Caco-2 (cell line): ENCODE measurements around the gene NUMB. TPM values are rescaled to one million over a fixed set of nuclear protein-coding genes. Genes with fewer than 3 reads are reported as not detected.
"Not testable (repeated sequence)": the region's sequence is repeated elsewhere in the genome, so short reads cannot be mapped to it uniquely, and the experiment has no call there.

ENCODE experiments used
- BruUV-seq: library from RNA; stranded (reverse); fragments of 400-500 nt; replicated peaks from 2 replicates; lab custom pipeline; 2021; lab: Mats Ljungman, UMichigan
- CTCF ChIA-PET: fragments of 300-600 bp; sonication (Branson Sonifier 250); formaldehyde crosslinking; loops from one replicate; lab custom pipeline; 2022; ENCODE audit warnings: antibody characterized with exemption; lab: Charles Lee
- POLR2A ChIA-PET: fragments of 300-600 bp; sonication (Branson Sonifier 250); formaldehyde crosslinking; loops from one replicate; lab custom pipeline; 2022; ENCODE audit warnings: antibody characterized with exemption; lab: Charles Lee
- DNase-seq, 2 experiments: peaks; one replicate each; pipeline versions ENCODE4 v3.0.0 to v3.0.0-alpha.2; 2020 to 2022
- H3K27me3 ChIP-seq: replicated peaks from 2 replicates; pipeline ENCODE4 v1.6.0; 2011; ENCODE audit warnings: low read length; ENCODE audit not compliant: control insufficient read depth, insufficient read depth
- H3K36me3 ChIP-seq: 2 replicates; pipeline ENCODE4 v1.5.1; 2011; ENCODE audit warnings: low read length; ENCODE audit not compliant: control insufficient read depth, insufficient read depth
- H3K4me1 ChIP-seq: fragments of 250-450 bp; sonication (Bioruptor Pico); 2 replicates; pipeline ENCODE4 v1.5.1; 2020; ENCODE audit warnings: mild to moderate bottlenecking
- H3K4me3 ChIP-seq: 2 replicates; pipeline ENCODE4 v1.5.1; 2011; ENCODE audit warnings: low read depth, mild to moderate bottlenecking, control low read depth, low read length
- H3K9me3 ChIP-seq: fragments of 250-450 bp; sonication (Bioruptor Pico); 2 replicates; pipeline ENCODE4 v1.5.1; 2020; ENCODE audit warnings: mild to moderate bottlenecking, moderate library complexity
- H3K27ac Mint-ChIP-seq: one replicate; pipeline ENCODE4 v1.8.0; 2022; ENCODE audit warnings: mixed read lengths; ENCODE audit not compliant: unreplicated experiment
- H3K27me3 Mint-ChIP-seq: one replicate; pipeline ENCODE4 v1.8.0; 2022; ENCODE audit warnings: mixed read lengths; ENCODE audit not compliant: insufficient read depth, unreplicated experiment
- H3K36me3 Mint-ChIP-seq: one replicate; pipeline ENCODE4 v1.8.0; 2022; ENCODE audit warnings: mild to moderate bottlenecking, mixed read lengths; ENCODE audit not compliant: insufficient read depth, unreplicated experiment
- H3K4me1 Mint-ChIP-seq: one replicate; pipeline ENCODE4 v1.8.0; 2022; ENCODE audit warnings: low read depth, mixed read lengths; ENCODE audit not compliant: unreplicated experiment
- H3K4me3 Mint-ChIP-seq: one replicate; pipeline ENCODE4 v1.8.0; 2022; ENCODE audit warnings: mild to moderate bottlenecking, moderate library complexity, mixed read lengths; ENCODE audit not compliant: unreplicated experiment
- H3K9me3 Mint-ChIP-seq: one replicate; pipeline ENCODE4 v1.8.0; 2022; ENCODE audit warnings: mixed read lengths; ENCODE audit not compliant: unreplicated experiment
- intact Hi-C: fragments of 100-400 bp; cut with micrococcal nuclease; formaldehyde crosslinking; loops from one replicate; pipeline ENCODE4 v1.10.0; 2022; ENCODE audit not compliant: unreplicated experiment
- total RNA-seq: library from RNA; stranded (reverse); gene quantifications from 2 replicates; pipeline ENCODE4 v1.2.3, GENCODE V29; 2022
- TF ChIP-seq, protein P1 (sequence below), 2 experiments: fragments of 200-600 bp in 1 of 2; IDR thresholded peaks; 1 replicate in 1 of 2; 2 replicates in 1 of 2; pipeline versions ENCODE4 v1.5.1 to v1.8.0; 2011 to 2022; ENCODE audit warnings: antibody characterized with exemption in 1 of 2, control low read depth in 1 of 2, inconsistent platforms in 1 of 2, low read depth in 1 of 2, low read length in 1 of 2, mild to moderate bottlenecking in 1 of 2, moderate library complexity in 1 of 2; ENCODE audit not compliant: insufficient read depth in 1 of 2, severe bottlenecking in 1 of 2, unreplicated experiment in 1 of 2

Gene NUMB
- total RNA-seq, 1 experiment from 2014 or later: 67.6 TPM

DNA sequence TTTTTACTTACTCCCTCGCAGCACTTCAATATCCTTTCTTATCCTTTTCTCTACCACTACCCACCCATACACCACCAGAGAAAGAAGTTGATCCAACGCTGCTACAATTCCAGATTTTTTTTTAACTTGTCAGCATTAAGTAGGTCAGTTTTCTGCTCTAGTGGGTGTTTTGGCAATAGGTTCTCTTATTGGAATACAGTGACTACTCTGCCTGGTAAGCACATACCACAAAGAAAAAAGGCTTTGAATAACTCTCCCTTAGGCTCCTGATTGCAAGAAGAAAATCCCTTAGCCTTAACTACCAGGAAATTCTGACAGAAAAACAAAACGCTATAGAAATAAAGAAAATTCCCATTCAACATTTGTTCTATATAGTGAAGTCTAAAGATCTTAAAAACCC is 72.0 kb downstream of the NUMB start:
- Mint-ChIP-seq H3K4me1 (no peaks in the 10 kb centered on the region), H3K27me3 (no peaks in the 10 kb centered on the region), H3K9me3 (peaks cover 8% of the 10 kb centered on the region), H3K36me3 (peaks cover 13% of the 10 kb centered on the region), H3K27ac (no peak overlapping the region), H3K4me3 (no peak overlapping the region)
- no TSS peak for BruUV-seq
- H3K4me1 ChIP-seq: no peaks in the 10 kb centered on the region
- H3K36me3 ChIP-seq: no peaks in the 10 kb centered on the region
- ChIA-PET CTCF (no interaction called here), POLR2A (no interaction called here)
- DNase-seq: no peak
- TF ChIP-seq, protein P1, sequence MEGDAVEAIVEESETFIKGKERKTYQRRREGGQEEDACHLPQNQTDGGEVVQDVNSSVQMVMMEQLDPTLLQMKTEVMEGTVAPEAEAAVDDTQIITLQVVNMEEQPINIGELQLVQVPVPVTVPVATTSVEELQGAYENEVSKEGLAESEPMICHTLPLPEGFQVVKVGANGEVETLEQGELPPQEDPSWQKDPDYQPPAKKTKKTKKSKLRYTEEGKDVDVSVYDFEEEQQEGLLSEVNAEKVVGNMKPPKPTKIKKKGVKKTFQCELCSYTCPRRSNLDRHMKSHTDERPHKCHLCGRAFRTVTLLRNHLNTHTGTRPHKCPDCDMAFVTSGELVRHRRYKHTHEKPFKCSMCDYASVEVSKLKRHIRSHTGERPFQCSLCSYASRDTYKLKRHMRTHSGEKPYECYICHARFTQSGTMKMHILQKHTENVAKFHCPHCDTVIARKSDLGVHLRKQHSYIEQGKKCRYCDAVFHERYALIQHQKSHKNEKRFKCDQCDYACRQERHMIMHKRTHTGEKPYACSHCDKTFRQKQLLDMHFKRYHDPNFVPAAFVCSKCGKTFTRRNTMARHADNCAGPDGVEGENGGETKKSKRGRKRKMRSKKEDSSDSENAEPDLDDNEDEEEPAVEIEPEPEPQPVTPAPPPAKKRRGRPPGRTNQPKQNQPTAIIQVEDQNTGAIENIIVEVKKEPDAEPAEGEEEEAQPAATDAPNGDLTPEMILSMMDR (IDR thresholded peaks at IDR 0.05; ENCODE audit: insufficient read depth in 1 of 2, low read depth in 1 of 2, low read length in 1 of 2, severe bottlenecking in 1 of 2, unreplicated experiment in 1 of 2): no peak
- no peaks in the 10 kb centered on the region for H3K9me3 ChIP-seq
- no peaks in the 10 kb centered on the region for H3K27me3 ChIP-seq
- H3K4me3 ChIP-seq: no peak overlapping the region
- intact Hi-C loops: no loop called here

DNA sequence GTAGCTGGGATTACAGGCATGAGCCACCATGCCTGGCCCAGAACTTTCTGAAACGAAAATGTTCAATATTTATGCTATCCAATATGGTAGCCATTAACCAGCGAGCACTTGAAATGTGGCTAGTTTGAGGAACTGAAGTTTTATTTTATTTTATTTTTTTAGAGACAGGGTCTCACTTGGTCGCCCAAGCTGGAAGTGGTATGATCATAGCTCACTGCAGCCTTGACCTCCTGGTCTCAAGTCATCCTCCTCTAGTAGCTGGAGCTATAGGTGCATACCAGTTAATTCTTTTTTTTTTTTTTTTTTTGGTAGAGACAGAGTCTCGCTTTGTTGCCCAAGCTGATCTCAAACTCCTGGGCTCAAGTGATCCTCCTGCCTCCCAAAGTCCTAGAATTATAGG is 73.3 kb downstream of the NUMB start:
- H3K27ac Mint-ChIP-seq, H3K4me3 Mint-ChIP-seq, H3K36me3 ChIP-seq, DNase-seq, BruUV-seq, H3K9me3 Mint-ChIP-seq, H3K4me1 Mint-ChIP-seq, intact Hi-C loops, H3K4me3 ChIP-seq, POLR2A ChIA-PET, H3K27me3 ChIP-seq, H3K4me1 ChIP-seq, H3K9me3 ChIP-seq, H3K27me3 Mint-ChIP-seq: not testable (repeated sequence)
- H3K36me3 Mint-ChIP-seq: peaks cover 13% of the 10 kb centered on the region
- CTCF ChIA-PET: interaction anchor here (0.7 kb wide), 1 partner anchor 870 kb away, joined by 3 read pairs; no protein-coding TSS in a partner anchor

- Histone ChIP-seq H3K4me3 (no peak overlapping the region), H3K9me3 (no peaks in the 10 kb centered on the region), H3K36me3 (no peaks in the 10 kb centered on the region), H3K4me1 (no peaks in the 10 kb centered on the region), H3K27me3 (no peaks in the 10 kb centered on the region)
- no TSS peak for BruUV-seq
- intact Hi-C loops: no loop called here
- Mint-ChIP-seq H3K27me3 (no peaks in the 10 kb centered on the region), H3K36me3 (peaks cover 13% of the 10 kb centered on the region), H3K4me1 (peaks cover 9% of the 10 kb centered on the region), H3K9me3 (peaks cover 8% of the 10 kb centered on the region), H3K4me3 (no peak overlapping the region), H3K27ac (no peak overlapping the region)
- ChIA-PET CTCF (no interaction called here), POLR2A (no interaction called here)
- TF ChIP-seq, protein P1 (IDR thresholded peaks at IDR 0.05; ENCODE audit: insufficient read depth in 1 of 2, low read depth in 1 of 2, low read length in 1 of 2, severe bottlenecking in 1 of 2, unreplicated experiment in 1 of 2): no peak
- no peak for DNase-seq
Observed at GRCh38 chr14:73383356-73383755, 75.0 kb downstream of the NUMB start.
